Gastrocnemius medialis (tissue), 4 donors: Measurements from ENCODE around the gene VPS8. TPM values are rescaled to one million over a fixed set of nuclear protein-coding genes. Genes with fewer than 3 reads are reported as not detected.

Source experiments
- ATAC-seq, 2 donors: fragments of 150-250 bp; one replicate each; pipeline ENCODE4 v1.9.1; 2016
- DNase-seq, 2 donors: peaks; one replicate each; pipeline ENCODE4 v3.0.0-alpha.2; 2019
- H3K27ac ChIP-seq, 4 donors: fragments of 200-600 bp; sonication (generic); 1 replicate in 1 of 4; 2 replicates in 3 of 4; pipeline ENCODE4 v1.5.1; 2016 to 2018; ENCODE audit warnings: mild to moderate bottlenecking in 2 of 4, moderate library complexity in 1 of 4
- H3K27me3 ChIP-seq, 3 donors: fragments of 200-600 bp; sonication (generic) in 2 of 3; 1 replicate in 1 of 3; 2 replicates in 2 of 3; pipeline versions ENCODE4 v1.5.1 to v1.6.0; 2016 to 2019; ENCODE audit warnings: mild to moderate bottlenecking in 1 of 3, moderate library complexity in 1 of 3
- H3K36me3 ChIP-seq, 2 donors: fragments of 200-600 bp; sonication (generic) in 1 of 2; one replicate each; pipeline ENCODE4 v1.5.1; 2017 to 2018
- H3K4me1 ChIP-seq, 2 donors: fragments of 200-600 bp; sonication (generic) in 1 of 2; one replicate each; pipeline ENCODE4 v1.5.1; 2016 to 2017; ENCODE audit warnings: mild to moderate bottlenecking in 2 of 2
- H3K4me3 ChIP-seq, 4 donors: fragments of 200-600 bp; sonication (generic) in 3 of 4; 1 replicate in 1 of 4; 2 replicates in 3 of 4; pipeline ENCODE4 v1.5.1; 2016 to 2019; ENCODE audit warnings: mild to moderate bottlenecking in 2 of 4
- H3K9me3 ChIP-seq, 3 donors: fragments of 200-600 bp; sonication (generic) in 2 of 3; 1 replicate in 1 of 3; 2 replicates in 2 of 3; pipeline ENCODE4 v1.5.1; 2016 to 2019
- CTCF ChIP-seq, 5 experiments: fragments of 450-650 bp in 3 of 5; fragments of 200-600 bp in 2 of 5; sonication (generic) in 2 of 5; IDR thresholded peaks in 4 of 5; conservative IDR thresholded peaks in 1 of 5; 1 replicate in 4 of 5; 2 replicates in 1 of 5; pipeline ENCODE4 v1.5.1; 2016 to 2019; ENCODE audit warnings: antibody characterized with exemption in 5 of 5, mild to moderate bottlenecking in 3 of 5, moderate library complexity in 3 of 5
- POLR2A ChIP-seq, 2 donors: fragments of 450-650 bp; IDR thresholded peaks; one replicate each; pipeline ENCODE4 v1.6.1; 2017; ENCODE audit warnings: antibody characterized with exemption in 2 of 2, mild to moderate bottlenecking in 2 of 2, moderate library complexity in 2 of 2
- in situ Hi-C, 4 donors: fragments of 200-750 bp; cut with MboI; loops; one replicate each; pipeline versions ENCODE4 v1.15.0 to v1.8.0; 2017; ENCODE audit warnings: low sequenced_read_pairs in 4 of 4
- intact Hi-C: fragments of 100-400 bp; cut with DNase I; formaldehyde crosslinking; loops from one replicate; pipeline ENCODE4 v1.15.1; 2023; ENCODE audit warnings: low total_unique reads
- total RNA-seq, 4 donors: library from RNA; depleted of rRNA; stranded (reverse); fragments of >200 nt; gene quantifications; one replicate each; pipeline versions ENCODE4 v1.1.0 to v1.2.3, GENCODE V29; 2016

The VPS8 gene
- total RNA-seq, 4 donors from 2014 or later = 37.2 to 64.1 (median 51.2) TPM

- Histone ChIP-seq H3K9me3 (no peaks in the 10 kb centered on the region), H3K36me3 (peaks cover 0 to 25% of the 10 kb centered on the region in 2 donors), H3K4me3 (no peak overlapping the region), H3K27ac (no peak overlapping the region), H3K4me1 (no peaks in the 10 kb centered on the region), H3K27me3 (no peaks in the 10 kb centered on the region)
- ATAC-seq = no peak
- TF ChIP-seq CTCF (IDR thresholded peaks at IDR 0.05 in 4 of 5, conservative IDR thresholded peaks at IDR 0.05 in 1 of 5) (no peak), POLR2A (IDR thresholded peaks at IDR 0.05) (no peak)
- in situ Hi-C loops (no loop called here), intact Hi-C loops (no loop called here)
- DNase-seq = no peak
Observed at GRCh38 chr3:184911570-184911969, 99.6 kb downstream of the VPS8 start.

- H3K36me3 ChIP-seq = peaks cover 0 to 31% of the 10 kb centered on the region in 2 donors
Observed at GRCh38 chr3:184912163-184912562, 100.2 kb downstream of the VPS8 start.

GRCh38 chr3:184914628-184915027 lies 102.7 kb downstream of the VPS8 start:
- intact Hi-C loops = no loop called here
- Histone ChIP-seq H3K9me3 (no peaks in the 10 kb centered on the region), H3K36me3 (peaks cover 0 to 49% of the 10 kb centered on the region in 2 donors), H3K27me3 (no peaks in the 10 kb centered on the region), H3K27ac (no peak overlapping the region), H3K4me1 (no peaks in the 10 kb centered on the region), H3K4me3 (no peak overlapping the region)
- DNase-seq (no peak), ATAC-seq (no peak)
- no peak for TF ChIP-seq POLR2A (IDR thresholded peaks at IDR 0.05)
- TF ChIP-seq CTCF (IDR thresholded peaks at IDR 0.05 in 4 of 5, conservative IDR thresholded peaks at IDR 0.05 in 1 of 5) = no peak
- in situ Hi-C loops = no loop called here

More at GRCh38 chr3:184912163-184912562, 100.2 kb downstream of the VPS8 start:
- ATAC-seq (no peak), DNase-seq (no peak)
- Histone ChIP-seq H3K4me3 (no peak overlapping the region), H3K27me3 (no peaks in the 10 kb centered on the region), H3K27ac (no peak overlapping the region), H3K4me1 (no peaks in the 10 kb centered on the region), H3K9me3 (no peaks in the 10 kb centered on the region)
- no peak for TF ChIP-seq POLR2A (IDR thresholded peaks at IDR 0.05)
- TF ChIP-seq CTCF (IDR thresholded peaks at IDR 0.05 in 4 of 5, conservative IDR thresholded peaks at IDR 0.05 in 1 of 5) = no peak
- intact Hi-C loops (no loop called here), in situ Hi-C loops (no loop called here)

GRCh38 chr3:184918750-184919149 lies 106.8 kb downstream of the VPS8 start:
- no peaks in the 10 kb centered on the region for H3K27me3 ChIP-seq
- intact Hi-C loops (no loop called here), in situ Hi-C loops (no loop called here)
- no peaks in the 10 kb centered on the region for H3K4me1 ChIP-seq
- TF ChIP-seq CTCF (IDR thresholded peaks at IDR 0.05 in 4 of 5, conservative IDR thresholded peaks at IDR 0.05 in 1 of 5) = no peak
- TF ChIP-seq POLR2A (IDR thresholded peaks at IDR 0.05) = no peak
- H3K36me3 ChIP-seq = peaks cover 0 to 79% of the 10 kb centered on the region in 2 donors
- H3K9me3 ChIP-seq = no peaks in the 10 kb centered on the region
- no peak overlapping the region for H3K27ac ChIP-seq
- no peak overlapping the region for H3K4me3 ChIP-seq
- ATAC-seq (no peak), DNase-seq (no peak)

- Histone ChIP-seq H3K9me3 (no peaks in the 10 kb centered on the region), H3K27ac (no peak overlapping the region), H3K4me3 (no peak overlapping the region), H3K27me3 (no peaks in the 10 kb centered on the region), H3K36me3 (peaks cover 0 to 86% of the 10 kb centered on the region in 2 donors), H3K4me1 (no peaks in the 10 kb centered on the region)
- intact Hi-C loops = no loop called here
- in situ Hi-C loops = no loop called here
- TF ChIP-seq CTCF (IDR thresholded peaks at IDR 0.05 in 4 of 5, conservative IDR thresholded peaks at IDR 0.05 in 1 of 5) (no peak), POLR2A (IDR thresholded peaks at IDR 0.05) (no peak)
- DNase-seq = no peak
- no peak for ATAC-seq
Observed at GRCh38 chr3:184919651-184920050, 107.7 kb downstream of the VPS8 start.
